Jurkat, Clone E6-1 (cell line): Measurements from ENCODE around the gene RBBP8NL.

Source experiments
- DNase-seq: peaks from one replicate; pipeline ENCODE4 v3.0.0-alpha.2; 2011; ENCODE audit warnings: low read depth, low spot score
- H3K4me3 ChIP-seq: 2 replicates; pipeline ENCODE4 v1.5.1; 2011; ENCODE audit warnings: mild to moderate bottlenecking, low read length, control low read depth, moderate library complexity

Gene RBBP8NL

DNA sequence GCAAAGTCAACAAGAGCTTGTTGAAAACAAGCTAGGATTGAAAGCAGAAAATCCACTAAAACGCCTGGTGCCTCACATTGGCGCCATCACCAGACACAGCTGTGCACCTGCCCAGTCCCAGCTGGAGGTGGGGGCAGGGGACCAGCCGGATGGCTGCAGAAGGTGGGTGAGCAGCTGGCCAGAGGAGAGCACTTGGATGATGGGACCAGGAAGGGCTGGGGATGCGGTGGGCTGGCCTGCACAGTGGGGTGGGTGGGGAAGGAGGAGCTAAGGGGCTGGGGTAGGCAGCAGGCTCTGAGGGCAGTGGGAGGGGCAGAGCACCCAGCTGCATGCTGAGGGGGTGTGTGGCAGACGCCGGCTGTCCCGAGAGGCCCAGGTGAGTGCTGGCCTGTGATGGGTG lies 27.3 kb downstream of the RBBP8NL start:
- no peak for DNase-seq
- H3K4me3 ChIP-seq = no peak overlapping the region

DNA sequence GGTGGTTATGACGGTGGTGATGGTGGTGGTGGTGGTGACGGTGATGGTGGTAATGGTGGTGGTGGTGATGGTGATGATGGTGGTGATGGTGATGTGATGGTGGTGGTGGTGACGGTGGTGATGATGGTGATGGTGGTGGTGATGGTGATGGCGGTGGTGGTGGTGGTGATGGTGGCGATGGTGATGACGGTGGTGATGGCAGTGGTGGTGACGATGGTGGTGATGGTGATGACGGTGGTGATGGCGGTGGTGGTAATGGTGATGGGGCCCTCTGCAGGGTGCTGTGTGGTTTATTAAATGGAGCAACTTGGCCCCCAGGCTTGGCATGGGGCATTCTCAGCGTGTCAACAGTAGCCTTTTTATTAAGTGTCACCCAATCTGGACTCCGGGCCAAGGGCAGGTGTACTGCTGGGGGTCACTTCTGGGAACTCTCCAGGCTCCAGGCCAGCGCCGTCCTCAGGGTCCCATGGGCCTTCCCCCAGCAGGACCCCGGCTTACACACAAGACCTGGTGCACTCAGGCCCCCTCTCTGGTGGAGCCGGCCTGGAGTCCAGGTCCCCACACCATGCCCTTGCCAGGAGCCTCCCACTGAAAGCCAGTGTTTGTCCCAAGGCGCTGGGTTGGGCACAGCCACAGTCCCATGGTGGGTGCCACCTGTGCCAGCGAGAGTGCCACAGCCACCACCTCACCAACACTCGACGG lies 29.1 kb downstream of the RBBP8NL start:
- H3K4me3 ChIP-seq = no peak overlapping the region

DNA sequence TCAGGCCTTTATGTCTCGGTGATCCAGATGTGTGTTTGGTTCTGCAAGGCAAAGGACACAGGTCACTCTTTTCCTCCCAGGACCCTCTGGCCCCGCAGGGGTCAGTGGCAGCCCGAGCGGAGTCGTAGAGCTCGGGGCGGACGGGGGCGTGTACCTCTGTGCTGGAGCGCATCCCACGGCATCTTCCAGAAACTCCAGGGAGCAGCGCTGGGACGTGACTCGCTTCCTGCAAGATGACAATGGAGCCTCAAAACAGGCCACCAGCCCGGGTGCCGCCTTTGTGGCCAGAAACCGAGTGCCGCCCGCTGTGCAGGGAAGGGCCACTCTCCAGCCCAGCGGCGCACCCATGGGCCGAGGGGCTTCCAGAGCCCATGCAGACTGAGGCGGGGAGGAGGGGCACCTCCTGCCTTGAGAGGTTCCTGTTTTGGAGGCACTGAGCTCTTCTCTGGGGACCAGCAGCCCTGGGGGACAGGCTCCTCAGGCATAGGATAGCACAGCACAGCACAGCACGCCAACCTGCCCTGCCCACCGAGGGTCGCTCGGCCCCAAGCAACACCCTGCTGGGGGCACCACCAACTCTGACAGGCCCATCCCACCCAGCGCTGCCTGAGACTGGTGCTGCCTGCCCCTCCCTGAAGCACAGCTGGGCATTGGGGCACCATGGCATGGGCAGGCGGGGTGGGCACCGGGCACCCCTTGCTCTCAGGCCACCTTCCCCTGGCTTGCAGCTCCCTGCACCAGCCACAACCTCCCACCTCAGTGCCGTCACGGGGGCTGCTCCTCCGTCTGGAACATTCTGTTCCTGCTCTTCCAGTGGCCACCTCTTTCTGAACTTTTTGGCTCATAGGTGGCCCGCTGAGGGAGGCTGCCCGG lies 30.7 kb downstream of the RBBP8NL start:
- no peak overlapping the region for H3K4me3 ChIP-seq
- DNase-seq = no peak

More for the DNA sequence above, 29.1 kb downstream of the RBBP8NL start:
- DNase-seq = no peak

DNA sequence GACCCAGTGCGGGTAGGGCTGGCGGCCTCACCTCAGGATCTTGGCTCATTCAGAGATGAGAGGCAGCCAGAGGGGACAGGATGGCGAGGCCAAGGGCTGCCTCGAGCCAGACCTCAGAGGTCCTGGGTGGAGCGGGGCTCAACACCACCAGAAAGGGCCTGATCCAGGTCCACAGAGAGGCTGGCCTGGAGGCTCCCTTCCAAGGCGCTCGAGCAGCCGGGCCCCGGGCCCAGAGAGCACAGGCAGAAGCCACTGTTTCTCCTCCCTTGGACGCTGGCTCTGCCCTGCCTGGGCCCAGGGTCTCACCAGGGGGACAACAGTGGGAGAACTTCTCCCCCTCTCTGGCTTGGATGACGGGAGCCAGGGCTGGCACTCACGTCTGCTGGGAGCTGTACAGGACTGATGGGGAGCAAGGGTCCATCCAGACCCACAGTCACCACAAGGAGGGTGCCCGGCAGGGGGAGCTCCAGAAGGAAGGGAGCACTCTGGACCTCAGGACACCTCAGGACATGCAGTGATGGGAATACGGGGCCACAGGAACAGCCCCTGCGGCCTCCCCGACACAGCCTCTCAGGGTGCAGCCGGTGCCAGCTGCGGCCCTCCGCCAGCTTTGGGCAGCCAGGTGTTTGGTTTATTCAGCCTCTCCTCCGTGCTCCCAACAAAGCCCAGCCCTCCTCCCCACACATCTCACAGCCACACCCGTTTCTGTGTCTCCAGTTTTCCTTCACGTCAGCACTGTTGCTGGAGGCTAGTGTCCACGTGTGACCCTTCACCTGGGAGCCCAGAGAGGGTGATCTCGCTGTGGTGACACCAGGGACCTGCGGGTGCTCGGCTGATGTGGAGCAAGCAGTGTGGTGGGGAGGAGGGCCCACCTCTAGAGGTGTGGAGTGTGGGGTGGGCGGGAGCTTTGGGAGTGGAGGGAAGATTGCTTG lies 31.8 kb downstream of the RBBP8NL start:
- H3K4me3 ChIP-seq = no peak overlapping the region
- DNase-seq = no peak

DNA sequence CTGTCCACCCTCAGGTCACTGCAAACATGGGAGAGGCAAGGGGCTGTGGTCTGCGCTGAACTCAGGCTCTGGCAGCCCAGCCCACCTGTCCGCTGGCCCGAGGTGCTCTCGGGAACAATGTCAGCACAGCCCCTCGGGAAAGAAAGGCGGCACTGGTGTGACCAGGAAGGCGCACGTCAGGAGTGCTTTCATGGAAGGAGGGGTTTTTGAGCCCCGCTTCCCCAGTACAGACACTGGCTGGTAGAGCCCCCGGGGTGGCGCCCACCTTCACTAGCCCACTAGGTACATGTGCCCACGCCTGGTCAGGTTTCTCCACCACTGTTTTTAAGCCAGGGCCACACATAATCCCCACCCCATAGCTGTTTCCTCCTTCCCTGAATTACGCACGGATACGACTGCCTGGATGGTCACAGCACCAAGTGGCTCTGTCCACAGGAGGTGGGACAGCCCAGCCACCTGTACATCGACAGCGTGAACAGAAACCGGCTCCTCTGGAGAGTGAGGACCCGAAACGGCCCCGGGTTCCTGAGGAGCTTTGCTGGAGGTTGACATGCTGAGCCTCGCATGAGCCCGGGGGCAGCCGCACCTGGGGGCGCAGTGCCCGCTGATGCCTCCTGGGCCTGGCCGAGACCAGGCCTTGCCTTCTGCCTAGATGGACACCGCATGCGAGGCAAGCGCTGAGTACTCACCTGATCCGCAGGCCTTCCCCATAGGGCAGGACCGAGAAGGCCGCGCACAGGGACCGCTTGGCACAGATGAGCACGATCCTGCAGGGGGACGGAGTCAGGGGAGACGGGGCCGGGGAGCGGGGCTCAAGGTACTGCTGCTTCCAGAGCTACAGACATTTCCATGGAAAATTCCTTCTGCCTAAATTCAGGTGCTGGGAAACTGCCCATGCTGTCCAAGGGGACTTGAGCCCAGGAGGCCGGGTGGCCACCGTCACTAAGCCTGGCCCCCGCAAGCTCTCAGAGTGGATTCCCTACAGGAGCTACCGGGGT lies 32.8 kb downstream of the RBBP8NL start:
- no peak for DNase-seq
- no peak overlapping the region for H3K4me3 ChIP-seq

DNA sequence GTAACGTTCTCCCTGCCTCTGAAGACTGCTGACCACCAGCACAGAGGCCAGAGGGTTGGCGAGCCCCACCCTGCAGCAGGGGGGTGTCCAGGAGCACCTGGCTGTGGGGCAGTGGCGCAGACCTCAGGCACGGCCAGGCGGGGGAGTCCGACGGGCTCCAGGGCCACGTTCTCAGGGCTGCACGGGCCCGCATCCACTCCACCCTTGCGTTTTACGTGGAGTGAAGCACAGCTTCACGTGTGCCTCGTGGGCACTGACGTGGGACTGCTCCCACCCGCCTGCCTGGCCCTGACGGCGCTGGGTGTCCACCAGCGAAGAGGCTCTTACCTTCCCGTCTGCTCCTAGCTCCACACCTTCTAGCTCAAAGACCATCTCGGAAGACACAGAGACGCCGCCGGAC lies 33.5 kb downstream of the RBBP8NL start:
- no peak overlapping the region for H3K4me3 ChIP-seq
- DNase-seq = no peak

DNA sequence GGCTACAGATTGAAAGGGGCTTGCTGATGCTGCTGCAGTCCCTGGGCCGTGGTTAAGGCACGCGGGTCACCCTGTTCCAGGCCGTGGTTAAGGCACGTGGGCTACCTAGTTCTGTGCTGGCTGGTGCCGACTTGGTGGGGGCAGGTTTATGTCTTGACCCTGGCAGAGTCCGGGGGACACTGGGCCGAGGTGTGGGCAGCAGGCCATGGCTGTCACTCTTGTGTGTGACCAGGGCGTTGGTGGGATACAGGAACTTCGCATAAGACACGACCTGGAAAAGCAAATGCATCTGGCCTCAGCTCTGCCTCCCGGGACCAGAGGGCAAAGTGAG lies 34.0 kb downstream of the RBBP8NL start:
- no peak for DNase-seq
- H3K4me3 ChIP-seq = no peak overlapping the region

DNA sequence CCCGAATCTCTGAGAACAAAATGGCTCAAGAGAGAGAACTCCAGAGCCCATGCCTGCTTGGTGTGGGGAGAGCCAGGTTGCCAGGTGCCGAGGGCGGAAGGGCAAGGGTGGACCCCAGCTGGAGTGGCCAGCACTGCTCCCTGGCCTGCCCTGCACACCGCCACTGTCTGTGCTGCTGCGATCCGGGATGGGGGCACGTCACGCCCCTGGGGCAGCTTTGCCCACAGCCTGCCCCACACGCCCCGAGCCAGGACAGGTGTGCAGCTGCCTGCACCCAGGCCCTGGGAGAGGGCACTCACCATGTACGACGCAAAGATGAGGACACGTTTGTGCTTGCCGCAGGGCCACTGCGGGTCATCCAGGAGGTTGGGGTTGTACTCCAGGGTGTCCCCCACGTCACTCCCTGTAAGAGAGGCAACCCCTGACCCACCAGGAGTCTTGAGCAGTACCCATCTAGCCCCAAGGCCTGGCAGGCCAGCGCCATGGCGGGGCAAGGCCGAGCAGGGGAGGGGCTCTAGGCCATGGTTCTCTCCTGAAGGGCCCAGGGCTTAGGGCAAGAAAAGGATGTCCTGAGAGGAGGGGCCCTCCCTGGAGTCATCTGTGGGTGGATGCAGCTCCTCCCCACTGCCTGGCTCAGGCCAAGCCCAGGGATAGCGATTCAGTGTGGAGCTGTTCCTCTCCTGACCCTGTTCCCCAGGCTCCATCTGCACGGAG lies 34.6 kb downstream of the RBBP8NL start:
- no peak overlapping the region for H3K4me3 ChIP-seq
- DNase-seq = no peak

DNA sequence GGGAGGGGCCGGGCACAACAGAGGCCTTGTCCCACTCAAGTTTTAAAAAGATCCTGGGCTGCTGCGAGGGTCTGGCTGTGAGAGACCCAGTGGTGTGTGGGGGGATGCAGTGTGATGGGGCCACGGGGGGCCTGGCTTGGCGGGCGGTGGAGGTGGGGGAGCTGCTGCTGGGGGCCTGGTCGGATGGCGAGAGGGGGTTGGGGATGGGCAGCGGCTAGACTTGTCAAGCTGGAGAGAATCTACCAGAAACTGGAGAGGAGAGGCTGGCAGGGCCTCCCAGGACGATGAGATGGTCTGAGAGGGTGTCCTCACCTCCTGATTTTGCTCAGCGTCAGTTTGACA lies 35.3 kb downstream of the RBBP8NL start:
- no peak overlapping the region for H3K4me3 ChIP-seq
- no peak for DNase-seq

DNA sequence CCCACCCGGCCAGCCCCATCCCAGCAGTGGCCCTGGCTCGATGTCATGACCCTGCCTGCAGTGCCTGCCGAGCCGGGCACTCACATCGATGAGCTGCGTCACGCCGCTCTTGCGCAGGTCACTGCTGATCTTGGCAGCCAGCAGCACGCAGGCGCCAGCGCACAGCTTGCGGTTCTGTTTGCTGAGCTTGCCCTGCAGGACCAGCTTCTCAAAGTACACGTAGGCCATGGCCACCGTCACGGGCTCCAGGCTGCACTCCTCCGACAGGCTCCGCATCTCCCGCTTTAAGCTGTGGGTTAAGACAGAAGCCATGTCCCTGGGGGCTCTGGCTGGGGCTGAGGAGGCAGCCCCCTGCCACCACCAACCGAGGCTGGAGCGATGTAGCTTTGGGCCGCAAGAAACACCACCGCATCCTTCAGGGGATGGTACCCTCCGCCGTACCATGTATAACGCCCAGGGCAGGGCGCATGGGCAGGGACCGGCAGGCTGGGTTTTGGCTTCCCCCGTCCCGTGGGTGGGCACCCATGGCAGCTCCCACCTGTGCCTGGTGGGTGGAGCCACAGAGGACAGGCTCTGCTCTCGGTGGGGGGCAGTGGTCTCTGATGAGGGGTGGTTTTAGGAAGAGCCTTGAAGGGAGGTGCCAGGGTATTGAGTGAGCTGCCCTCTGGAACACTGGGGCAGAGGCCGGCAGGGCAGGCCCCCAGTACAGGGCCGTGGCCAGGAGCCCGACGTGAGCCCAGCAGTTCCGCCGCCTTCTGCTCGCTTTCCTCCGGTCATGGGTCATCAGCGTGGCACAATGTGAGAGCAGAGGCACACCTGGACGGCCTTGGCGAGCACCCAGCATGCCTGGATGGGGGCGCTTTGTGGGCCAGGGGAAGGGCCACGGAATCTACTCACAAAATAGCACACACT lies 35.9 kb downstream of the RBBP8NL start:
- DNase-seq = no peak

DNA sequence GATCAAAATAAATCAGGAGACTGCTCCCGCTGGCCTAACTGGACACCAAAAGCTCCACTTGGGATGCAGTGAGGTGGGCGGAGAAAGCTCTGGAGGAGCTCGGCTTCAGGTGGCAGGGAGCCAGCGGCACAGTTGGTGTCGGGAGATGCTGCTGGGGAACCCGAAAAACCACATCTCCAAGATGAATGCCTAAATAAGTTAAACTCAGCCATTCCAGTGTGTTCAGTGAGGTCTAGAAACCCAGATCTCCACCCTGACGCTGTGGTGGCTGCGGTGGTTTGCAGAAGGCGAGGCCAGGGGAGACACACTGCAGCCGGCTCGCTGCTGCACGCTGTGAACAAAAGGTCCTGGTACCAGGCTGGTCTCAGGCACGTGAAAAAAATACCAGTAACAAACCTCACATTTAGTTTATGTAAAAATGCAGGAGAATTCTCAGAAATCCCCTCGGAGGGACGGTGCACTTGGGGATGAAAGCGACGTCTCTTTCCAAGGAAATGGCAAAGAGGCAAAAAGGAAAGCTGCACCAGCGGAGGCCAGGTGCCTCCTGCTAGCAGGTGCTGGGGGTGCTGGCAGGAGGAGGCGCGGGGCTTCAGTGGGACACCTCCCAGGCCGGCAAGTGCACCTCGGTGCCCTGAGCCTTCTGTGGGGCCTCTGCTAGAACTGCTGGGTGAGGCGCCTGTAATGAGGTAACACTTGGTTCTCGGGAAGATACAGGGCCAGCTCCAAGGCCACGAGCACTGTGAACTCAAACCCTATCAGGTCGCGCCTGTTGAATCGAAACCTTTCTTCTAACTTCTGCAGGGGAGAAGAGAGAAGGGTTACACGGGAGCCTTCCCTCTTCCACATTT lies 36.8 kb downstream of the RBBP8NL start:
- no peak for DNase-seq
- H3K4me3 ChIP-seq = no peak overlapping the region

More for the DNA sequence above, 35.9 kb downstream of the RBBP8NL start:
- H3K4me3 ChIP-seq = no peak overlapping the region

DNA sequence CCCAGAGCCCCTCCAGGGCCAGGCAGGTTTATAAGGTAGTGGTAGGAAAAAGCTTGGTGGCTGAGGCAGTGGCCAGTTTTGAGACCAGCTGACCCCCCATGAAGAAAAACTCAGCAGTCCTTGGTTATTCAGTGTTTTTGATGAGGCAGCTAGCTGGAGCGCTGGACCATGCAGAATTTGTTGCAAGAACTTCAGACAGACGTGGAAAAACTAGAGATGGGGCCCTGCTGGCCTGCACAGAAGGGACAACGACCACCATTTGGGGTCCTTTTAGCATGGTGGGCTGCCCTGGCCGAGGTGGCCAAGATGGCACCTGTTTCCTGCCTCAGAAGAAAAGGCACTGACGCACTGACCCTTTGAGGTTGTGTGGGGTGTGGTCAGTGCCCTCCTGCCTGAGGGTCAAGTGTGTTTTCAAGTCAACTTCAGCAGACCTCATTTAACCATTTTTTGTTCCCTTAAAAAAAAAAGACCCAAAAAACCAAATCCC lies 37.7 kb downstream of the RBBP8NL start:
- H3K4me3 ChIP-seq = no peak overlapping the region
- DNase-seq = no peak

DNA sequence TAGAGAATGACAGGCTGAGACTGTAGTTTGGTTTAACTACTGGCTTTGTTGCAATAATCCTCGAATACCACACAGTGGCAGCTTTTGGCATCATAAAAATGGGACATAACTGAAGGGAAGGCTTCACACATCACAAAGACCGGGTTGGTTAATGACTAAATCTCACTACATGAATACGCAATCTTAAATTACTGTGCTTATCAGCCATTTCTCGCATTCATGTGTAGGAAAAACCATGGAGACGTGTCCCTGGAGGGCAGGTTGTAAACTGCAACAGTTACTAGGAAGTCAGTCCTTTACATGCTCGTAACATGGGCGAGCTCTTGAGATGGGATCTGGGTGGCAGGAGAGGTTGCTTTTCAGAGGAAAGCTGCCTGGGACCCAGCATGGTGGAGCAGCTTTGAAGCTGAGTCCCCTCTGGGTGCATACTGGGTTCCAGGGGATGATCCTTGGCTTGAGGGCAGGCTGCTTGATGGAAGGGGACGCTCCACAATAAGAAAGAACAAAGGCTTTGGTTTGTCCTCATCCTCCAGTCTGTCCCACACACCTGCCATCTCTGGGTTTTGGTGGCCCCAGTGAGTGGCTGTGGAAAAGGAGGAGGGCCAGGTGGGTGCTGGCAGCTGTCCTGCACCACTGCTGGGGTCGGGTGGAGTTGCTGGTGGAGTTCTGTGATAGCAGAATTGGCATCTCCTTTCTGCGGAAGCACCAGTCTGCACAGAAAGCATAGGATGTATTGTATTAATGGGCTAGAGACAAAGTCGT lies 38.3 kb downstream of the RBBP8NL start:
- peak; percentile 24 for DNase-seq
- H3K4me3 ChIP-seq = peak overlapping the region; percentile 99; the same call in 1 of the 2 replicates

DNA sequence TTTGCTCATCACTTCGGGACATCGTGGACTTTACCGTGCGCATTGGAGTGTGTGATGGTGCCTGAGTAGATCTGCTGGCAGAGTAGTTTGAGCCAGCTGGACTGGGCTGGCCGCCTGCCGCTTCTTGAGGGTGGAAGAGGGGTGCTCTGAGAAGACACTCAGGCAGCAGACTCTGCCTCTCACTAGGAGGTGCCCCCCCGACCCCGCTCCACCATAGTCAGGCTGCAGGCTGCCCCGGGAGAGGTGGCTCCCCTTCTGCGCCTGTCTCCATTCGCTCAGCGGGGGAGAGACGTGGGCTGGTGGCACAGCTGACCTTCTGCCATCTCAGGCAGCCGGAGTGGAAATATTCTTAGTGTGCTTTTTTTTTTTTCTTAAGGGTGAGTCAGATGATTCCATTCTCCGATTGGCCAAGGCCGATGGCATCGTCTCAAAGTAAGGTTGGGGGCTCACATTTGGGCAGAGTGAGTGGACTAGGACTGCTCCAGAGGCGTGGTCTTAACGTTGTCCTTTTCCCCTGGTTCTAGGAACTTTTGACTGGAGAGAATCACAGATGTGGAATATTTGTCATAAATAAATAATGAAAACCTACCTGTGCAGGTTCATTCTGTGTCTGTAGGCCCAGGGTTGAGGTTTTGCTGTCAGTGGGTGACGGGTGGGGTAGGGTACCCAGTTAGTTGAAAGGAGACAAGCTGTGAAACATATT lies 39.3 kb downstream of the RBBP8NL start:
- no peak for DNase-seq

More for the DNA sequence above, 39.3 kb downstream of the RBBP8NL start:
- H3K4me3 ChIP-seq = peak overlapping the region; percentile 99
